HepG2 (cell line): ENCODE data around the gene RBM26. TPM values are rescaled to one million over a fixed set of nuclear protein-coding genes. Genes with fewer than 3 reads are reported as not detected.

ENCODE experiments used
- ATAC-seq: fragments of 200-7000 bp; cut with Tn5 transposase; 3 replicates; pipeline ENCODE4 v1.9.1; 2020; ENCODE audit warnings: mild to moderate bottlenecking, moderate library complexity
- BruUV-seq: library from RNA; stranded (reverse); fragments of 400-500 nt; replicated peaks from 2 replicates; lab custom pipeline; 2021; lab: Mats Ljungman, UMichigan
- CTCF ChIA-PET: fragments of 300-600 bp; formaldehyde crosslinking; extraction: SDS; loops from one replicate; lab custom pipeline; 2021; ENCODE audit warnings: low total read pairs, inconsistent platforms, low intra/inter-chr PET ratio; lab: Yijun Ruan, JAX
- POLR2A ChIA-PET: fragments of 350-600 bp; sonication (Branson Sonifier 250); formaldehyde crosslinking; loops from one replicate; lab custom pipeline; 2020; ENCODE audit warnings: antibody characterized with exemption, inconsistent platforms; lab: Yijun Ruan, JAX
- DNase-seq: peaks from one replicate; pipeline ENCODE4 v3.0.0-alpha.2; 2015; ENCODE audit warnings: low spot score
- FAIRE-seq: peaks from 3 replicates; lab custom pipeline; 2011; peaks lifted over from hg19 to GRCh38; lab: Jason Lieb, UNC
- H2AFZ ChIP-seq: one replicate; pipeline ENCODE4 v1.6.1; 2011; ENCODE audit warnings: low read length, inconsistent platforms
- H3K27ac ChIP-seq: fragments of 300-600 bp; 3 replicates; pipeline ENCODE4 v1.8.0; 2011; ENCODE audit warnings: mixed run types, mild to moderate bottlenecking, mixed read lengths, low read length, inconsistent platforms; ENCODE audit not compliant: insufficient read depth; ENCODE audit errors: extremely low read length
- H3K27me3 ChIP-seq, 2 experiments: fragments of 200-600 bp in 1 of 2; 2 replicates in 1 of 2; 3 replicates in 1 of 2; pipeline versions ENCODE4 v1.6.0 to v1.8.0; 2011; ENCODE audit warnings: low read length in 2 of 2, mild to moderate bottlenecking in 2 of 2, moderate library complexity in 2 of 2, inconsistent platforms in 1 of 2; ENCODE audit not compliant: insufficient read depth in 2 of 2, control insufficient read depth in 1 of 2
- H3K36me3 ChIP-seq, 2 experiments: fragments of 200-600 bp in 1 of 2; replicated peaks in 1 of 2; 2 replicates in 1 of 2; 3 replicates in 1 of 2; pipeline versions ENCODE4 v1.5.1 to v1.8.0; 2011; ENCODE audit warnings: low read length in 2 of 2, inconsistent platforms in 1 of 2; ENCODE audit not compliant: insufficient read depth in 2 of 2, control insufficient read depth in 1 of 2
- H3K4me1 ChIP-seq: 2 replicates; pipeline ENCODE4 v1.5.1; 2012; ENCODE audit warnings: low read length, inconsistent platforms; ENCODE audit not compliant: insufficient read depth
- H3K4me2 ChIP-seq: 2 replicates; pipeline ENCODE4 v1.6.0; 2011; ENCODE audit warnings: low read depth, low read length, inconsistent platforms
- H3K4me3 ChIP-seq, 3 experiments: fragments of 200-600 bp in 1 of 3; sonication (generic), shearing (Covaris generic) in 1 of 3; replicated peaks in 1 of 3; 2 replicates each; pipeline ENCODE4 v1.5.1; 2011 to 2016; ENCODE audit warnings: low read length in 3 of 3, inconsistent platforms in 2 of 3, low read depth in 2 of 3, mild to moderate bottlenecking in 2 of 3, control low read depth in 1 of 3, mixed read lengths in 1 of 3; ENCODE audit not compliant: insufficient read depth in 1 of 3
- H3K79me2 ChIP-seq: one replicate; pipeline ENCODE4 v1.6.1; 2011; ENCODE audit warnings: low read length, inconsistent platforms; ENCODE audit not compliant: insufficient read depth
- H3K9ac ChIP-seq: 2 replicates; pipeline ENCODE4 v1.6.0; 2011; ENCODE audit warnings: mild to moderate bottlenecking, low read depth, low read length, inconsistent platforms; ENCODE audit not compliant: insufficient read depth
- H3K9me3 ChIP-seq: 2 replicates; pipeline ENCODE4 v1.5.1; 2012; ENCODE audit warnings: mild to moderate bottlenecking, low read length
- H4K20me1 ChIP-seq: 2 replicates; pipeline ENCODE4 v1.6.0; 2011; ENCODE audit warnings: inconsistent platforms, mild to moderate bottlenecking, low read length, moderate library complexity; ENCODE audit not compliant: insufficient read depth
- CAMTA2 ChIP-seq: sonication (generic); formaldehyde crosslinking; IDR thresholded peaks from 2 replicates; pipeline ENCODE4 v1.4.0; 2020; ENCODE audit warnings: mild to moderate bottlenecking, missing genetic modification reagents, borderline replicate concordance
- DRAP1 ChIP-seq: IDR thresholded peaks from 2 replicates; pipeline ENCODE4 v1.6.1; 2016; ENCODE audit warnings: missing genetic modification reagents, missing compliant biosample characterization
- HINFP ChIP-seq: sonication (generic); formaldehyde crosslinking; IDR thresholded peaks from 2 replicates; pipeline ENCODE4 v1.4.0; 2020; ENCODE audit warnings: low read depth, mild to moderate bottlenecking, missing genetic modification reagents
- HOXA3 ChIP-seq: sonication (generic); formaldehyde crosslinking; IDR thresholded peaks from 2 replicates; pipeline ENCODE4 v1.5.0; 2020; ENCODE audit warnings: missing genetic modification reagents
- ISX ChIP-seq: sonication (generic); formaldehyde crosslinking; conservative IDR thresholded peaks from 2 replicates; pipeline ENCODE4 v1.5.0; 2020; ENCODE audit warnings: missing genetic modification reagents
- KLF16 ChIP-seq, 2 experiments: sonication (generic) in 1 of 2; formaldehyde crosslinking in 1 of 2; IDR thresholded peaks; 2 replicates each; pipeline versions ENCODE4 v1.6.1 to v1.8.0; 2016 to 2023; ENCODE audit warnings: missing genetic modification reagents in 2 of 2, missing compliant biosample characterization in 1 of 2
- MBD4 ChIP-seq: IDR thresholded peaks from 2 replicates; pipeline ENCODE4 v1.6.1; 2012; ENCODE audit warnings: low read length, inconsistent platforms, borderline replicate concordance
- NCOA2 ChIP-seq: sonication (generic); formaldehyde crosslinking; IDR thresholded peaks from 2 replicates; pipeline ENCODE4 v1.8.0; 2022; ENCODE audit warnings: inconsistent platforms
- NR3C1 ChIP-seq: sonication (generic); formaldehyde crosslinking; IDR thresholded peaks from 2 replicates; pipeline ENCODE4 v1.4.0; 2020; ENCODE audit warnings: missing genetic modification reagents
- PCBP1 ChIP-seq: fragments of 200-400 bp; formaldehyde crosslinking; IDR thresholded peaks from 2 replicates; pipeline ENCODE4 v1.6.1; 2017; ENCODE audit warnings: mild to moderate bottlenecking, low read depth, low read length, borderline replicate concordance
- RBFOX2 ChIP-seq: fragments of 200-400 bp; formaldehyde crosslinking; IDR thresholded peaks from 2 replicates; pipeline ENCODE4 v1.6.1; 2017; ENCODE audit warnings: low read depth, mild to moderate bottlenecking, low read length
- USF2 ChIP-seq, 2 experiments: sonication (generic) in 1 of 2; formaldehyde crosslinking in 1 of 2; IDR thresholded peaks; 2 replicates each; pipeline versions ENCODE4 v1.5.1 to v1.6.1; 2011 to 2020; ENCODE audit warnings: borderline replicate concordance in 1 of 2, low read depth in 1 of 2, low read length in 1 of 2, mild to moderate bottlenecking in 1 of 2, missing genetic modification reagents in 1 of 2, moderate library complexity in 1 of 2
- ZNF24 ChIP-seq: fragments of 450-650 bp; IDR thresholded peaks from 2 replicates; pipeline ENCODE4 v1.6.1; 2017; ENCODE audit warnings: antibody characterized with exemption, mild to moderate bottlenecking
- ZNF333 ChIP-seq: sonication (generic); formaldehyde crosslinking; IDR thresholded peaks from 2 replicates; pipeline ENCODE4 v1.4.0; 2020; ENCODE audit warnings: mild to moderate bottlenecking, missing genetic modification reagents, borderline replicate concordance
- ZNF431 ChIP-seq: sonication (generic); formaldehyde crosslinking; IDR thresholded peaks from 2 replicates; pipeline ENCODE4 v1.9.0; 2022; ENCODE audit warnings: missing genetic modification reagents, low read depth, mild to moderate bottlenecking, borderline replicate concordance
- ZNF451 ChIP-seq: sonication (generic); formaldehyde crosslinking; IDR thresholded peaks from 2 replicates; pipeline ENCODE4 v1.5.0; 2020; ENCODE audit warnings: mild to moderate bottlenecking, missing genetic modification reagents
- ZNF543 ChIP-seq: sonication (generic); formaldehyde crosslinking; IDR thresholded peaks from 2 replicates; pipeline ENCODE4 v1.4.0; 2020; ENCODE audit warnings: mild to moderate bottlenecking, missing genetic modification reagents
- ZNF597 ChIP-seq: sonication (generic); formaldehyde crosslinking; IDR thresholded peaks from 2 replicates; pipeline ENCODE4 v1.5.0; 2020; ENCODE audit warnings: missing genetic modification reagents
- ZNF740 ChIP-seq: sonication (generic); formaldehyde crosslinking; IDR thresholded peaks from 2 replicates; pipeline ENCODE4 v1.4.0; 2020; ENCODE audit warnings: missing genetic modification reagents
- WGBS: methylation state at CpG from one replicate; pipeline ENCODE4 v1.1.6; 2017; ENCODE audit warnings: low lambda C conversion rate; 5-methylcytosine and 5-hydroxymethylcytosine counted together
- in situ Hi-C: cut with HindIII; loops from 2 replicates; pipeline ENCODE4 v1.10.0; 2017; ENCODE audit warnings: low pct_unique_long_range_greater_than_20kb; ENCODE audit not compliant: extremely low pct_ligation_motif_present
- intact Hi-C: fragments of 100-400 bp; cut with micrococcal nuclease; formaldehyde crosslinking; loops from one replicate; pipeline ENCODE4 v1.10.0; 2022; ENCODE audit not compliant: unreplicated experiment
- polyA plus RNA-seq, 8 experiments: library from polyadenylated mRNA; depleted of rRNA in 3 of 8; stranded (reverse) in 7 of 8; unstranded in 1 of 8; fragments of >200 nt; fragmentation: Illumina TruSeq in 4 of 8; extraction: Trizol in 4 of 8; gene quantifications; 2 replicates each; pipeline versions ENCODE4 v1.2.1 to v1.2.3, GENCODE V29; 2011 to 2016; ENCODE audit warnings: low read depth in 4 of 8, missing spikeins in 1 of 8, mixed read lengths in 1 of 8; ENCODE audit not compliant: insufficient read depth in 1 of 8
- total RNA-seq, 5 experiments: library from RNA; depleted of rRNA; stranded (reverse); fragments of >200 nt; fragmentation: Illumina TruSeq; extraction: Trizol; gene quantifications; 2 replicates each; pipeline ENCODE4 v1.2.3, GENCODE V29; 2016; ENCODE audit warnings: low read depth in 1 of 5

The RBM26 gene
- total and polyA plus RNA-seq, 2 of the 13 experiments (the other 11 are each of a cell fraction or from before 2014, with no cell fraction given): 19.4 to 34.4 TPM

GRCh38 chr13:79318664-79319063 lies 87.4 kb downstream of the RBM26 start (continued):
- TF ChIP-seq USF2 (IDR thresholded peaks at IDR 0.05; ENCODE audit: low read depth, low read length) (no peak), USF2 (CRISPR knock-in tag; IDR thresholded peaks at IDR 0.05; ENCODE audit: borderline replicate concordance) (no peak), HINFP (CRISPR knock-in tag) (no peak), ISX (no peak), HOXA3 (CRISPR knock-in tag) (no peak), RBFOX2 (no peak), KLF16 (CRISPR knock-in tag; IDR thresholded peaks at IDR 0.05) (no peak), ZNF333 (CRISPR knock-in tag) (no peak)

- H4K20me1 ChIP-seq: no peaks in the 10 kb centered on the region
- no peak overlapping the region for H3K4me3 ChIP-seq
- no peak for FAIRE-seq
- H3K79me2 ChIP-seq: no peaks in the 10 kb centered on the region
- H3K9me3 ChIP-seq: no peaks in the 10 kb centered on the region
- no peak overlapping the region for H2AFZ ChIP-seq
- H3K9ac ChIP-seq: no peak overlapping the region
- intact Hi-C loops (no loop called here), in situ Hi-C loops (no loop called here)
- H3K4me2 ChIP-seq: no peak overlapping the region
- no peak for ATAC-seq
- ChIA-PET CTCF (no interaction called here), POLR2A (no interaction called here)
- H3K27ac ChIP-seq: no peak overlapping the region
- no peak for DNase-seq
- H3K4me1 ChIP-seq: no peaks in the 10 kb centered on the region
- no TSS peak for BruUV-seq
- H3K27me3 ChIP-seq: no peaks in the 10 kb centered on the region
- H3K36me3 ChIP-seq: peaks cover 2 to 8% of the 10 kb centered on the region in 2 experiments; a peak in 2 of 5 replicates
- 98% methylated on average over 2 of the region's 2 CpGs for WGBS
- no peak for TF ChIP-seq ZNF431 (CRISPR knock-in tag)
- no peak for TF ChIP-seq NCOA2 (CRISPR knock-in tag)
- no peak for TF ChIP-seq NR3C1 (CRISPR knock-in tag)
- TF ChIP-seq ZNF24: no peak
- no peak for TF ChIP-seq CAMTA2 (CRISPR knock-in tag)
- no peak for TF ChIP-seq ZNF451 (CRISPR knock-in tag)
- TF ChIP-seq DRAP1 (CRISPR knock-in tag): no peak
- TF ChIP-seq ZNF597 (CRISPR knock-in tag): no peak
- no peak for TF ChIP-seq ZNF740
- no peak for TF ChIP-seq PCBP1
- no peak for TF ChIP-seq MBD4
- no peak for TF ChIP-seq ZNF543 (CRISPR knock-in tag)
Measured at GRCh38 chr13:79317856-79318255, 88.2 kb downstream of the RBM26 start.
